Right atrium auricular region (tissue), 2 donors: ENCODE measurements around the gene WDFY3. TPM values are rescaled to one million over a fixed set of nuclear protein-coding genes. Genes with fewer than 3 reads are reported as not detected.

Experiments
- DNase-seq: peaks from one replicate; pipeline ENCODE4 v3.0.0-alpha.2; 2019; ENCODE audit warnings: low spot score
- H3K27ac ChIP-seq, 2 donors: fragments of 200-600 bp; sonication (generic); 1 replicate in 1 of 2; 2 replicates in 1 of 2; pipeline ENCODE4 v1.5.1; 2016 to 2019
- H3K27me3 ChIP-seq, 2 donors: fragments of 200-600 bp; sonication (generic); one replicate each; pipeline versions ENCODE4 v1.5.1 to v1.6.0; 2017 to 2019
- H3K36me3 ChIP-seq: fragments of 200-600 bp; sonication (generic); one replicate; pipeline ENCODE4 v1.5.1; 2016
- H3K4me1 ChIP-seq, 2 donors: fragments of 200-600 bp; sonication (generic); one replicate each; pipeline versions ENCODE4 v1.5.1 to v1.6.0; 2017 to 2019
- H3K4me3 ChIP-seq, 2 donors: fragments of 200-600 bp; sonication (generic); 1 replicate in 1 of 2; 2 replicates in 1 of 2; pipeline ENCODE4 v1.5.1; 2017 to 2019; ENCODE audit warnings: mild to moderate bottlenecking in 1 of 2, moderate library complexity in 1 of 2
- H3K9me3 ChIP-seq, 2 donors: fragments of 200-600 bp; sonication (generic); one replicate each; pipeline ENCODE4 v1.5.1; 2019
- total RNA-seq, 2 donors: library from RNA; depleted of rRNA; stranded (reverse); fragments of >200 nt; gene quantifications; one replicate each; pipeline ENCODE4 v1.1.0, GENCODE V29; 2016
- TF ChIP-seq, protein P1 (sequence below), 2 donors: fragments of 200-600 bp; sonication (generic); IDR thresholded peaks; one replicate each; pipeline ENCODE4 v1.5.1; 2019; ENCODE audit warnings: antibody characterized with exemption in 2 of 2

WDFY3 gene
- total RNA-seq, 2 donors from 2014 or later = 27.6 to 40.0 TPM

- H3K27ac ChIP-seq = no peak overlapping the region
- H3K27me3 ChIP-seq = no peaks in the 10 kb centered on the region
- TF ChIP-seq, protein P1, sequence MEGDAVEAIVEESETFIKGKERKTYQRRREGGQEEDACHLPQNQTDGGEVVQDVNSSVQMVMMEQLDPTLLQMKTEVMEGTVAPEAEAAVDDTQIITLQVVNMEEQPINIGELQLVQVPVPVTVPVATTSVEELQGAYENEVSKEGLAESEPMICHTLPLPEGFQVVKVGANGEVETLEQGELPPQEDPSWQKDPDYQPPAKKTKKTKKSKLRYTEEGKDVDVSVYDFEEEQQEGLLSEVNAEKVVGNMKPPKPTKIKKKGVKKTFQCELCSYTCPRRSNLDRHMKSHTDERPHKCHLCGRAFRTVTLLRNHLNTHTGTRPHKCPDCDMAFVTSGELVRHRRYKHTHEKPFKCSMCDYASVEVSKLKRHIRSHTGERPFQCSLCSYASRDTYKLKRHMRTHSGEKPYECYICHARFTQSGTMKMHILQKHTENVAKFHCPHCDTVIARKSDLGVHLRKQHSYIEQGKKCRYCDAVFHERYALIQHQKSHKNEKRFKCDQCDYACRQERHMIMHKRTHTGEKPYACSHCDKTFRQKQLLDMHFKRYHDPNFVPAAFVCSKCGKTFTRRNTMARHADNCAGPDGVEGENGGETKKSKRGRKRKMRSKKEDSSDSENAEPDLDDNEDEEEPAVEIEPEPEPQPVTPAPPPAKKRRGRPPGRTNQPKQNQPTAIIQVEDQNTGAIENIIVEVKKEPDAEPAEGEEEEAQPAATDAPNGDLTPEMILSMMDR (IDR thresholded peaks at IDR 0.05) = no peak
- H3K4me1 ChIP-seq = peaks cover 0 to 11% of the 10 kb centered on the region in 2 donors
- no peak for DNase-seq
- H3K36me3 ChIP-seq = no peaks in the 10 kb centered on the region
- no peaks in the 10 kb centered on the region for H3K9me3 ChIP-seq
- H3K4me3 ChIP-seq = no peak overlapping the region
Measured at GRCh38 chr4:84924434-84924833, 42.1 kb downstream of the WDFY3 start.

DNA sequence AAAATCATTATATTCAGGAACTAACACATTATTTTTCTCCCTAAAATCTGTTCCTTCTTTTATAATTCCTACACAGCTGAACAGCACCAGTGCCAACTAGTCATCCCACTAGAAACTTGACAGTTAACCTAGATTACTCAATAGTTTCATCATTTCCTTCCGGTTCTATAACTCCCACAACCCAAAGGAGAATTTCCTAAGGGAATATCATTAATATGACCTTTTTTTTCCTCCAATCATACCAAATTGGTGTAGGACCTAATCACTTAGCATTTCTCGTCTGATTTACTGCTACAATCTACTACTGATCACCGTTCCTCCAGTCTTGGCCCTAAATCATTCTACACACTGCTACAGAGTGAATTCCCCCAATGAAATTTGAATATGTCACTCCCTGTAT is 45.9 kb downstream of the WDFY3 start:
- Histone ChIP-seq H3K9me3 (no peaks in the 10 kb centered on the region), H3K4me1 (peaks cover 0 to 39% of the 10 kb centered on the region in 2 donors), H3K27ac (peak overlapping the region in 1 of 2 donors; percentile 7), H3K4me3 (no peak overlapping the region), H3K36me3 (no peaks in the 10 kb centered on the region), H3K27me3 (no peaks in the 10 kb centered on the region)
- TF ChIP-seq, protein P1 (IDR thresholded peaks at IDR 0.05) = no peak
- DNase-seq = no peak

- DNase-seq = no peak
- TF ChIP-seq, protein P1 (IDR thresholded peaks at IDR 0.05) = no peak
- no peaks in the 10 kb centered on the region for H3K9me3 ChIP-seq
- no peak overlapping the region for H3K27ac ChIP-seq
- peaks cover 0 to 51% of the 10 kb centered on the region in 2 donors for H3K4me1 ChIP-seq
- H3K4me3 ChIP-seq = no peak overlapping the region
- no peaks in the 10 kb centered on the region for H3K27me3 ChIP-seq
- H3K36me3 ChIP-seq = no peaks in the 10 kb centered on the region
Measured at GRCh38 chr4:84917869-84918600, 48.5 kb downstream of the WDFY3 start.

- H3K27ac ChIP-seq = no peak overlapping the region
- no peaks in the 10 kb centered on the region for H3K27me3 ChIP-seq
- peaks cover 0 to 51% of the 10 kb centered on the region in 2 donors for H3K4me1 ChIP-seq
- no peaks in the 10 kb centered on the region for H3K36me3 ChIP-seq
- TF ChIP-seq, protein P1 (IDR thresholded peaks at IDR 0.05) = no peak
- no peak for DNase-seq
- no peaks in the 10 kb centered on the region for H3K9me3 ChIP-seq
- no peak overlapping the region for H3K4me3 ChIP-seq
Measured at GRCh38 chr4:84917086-84917821, 49.2 kb downstream of the WDFY3 start.

DNA sequence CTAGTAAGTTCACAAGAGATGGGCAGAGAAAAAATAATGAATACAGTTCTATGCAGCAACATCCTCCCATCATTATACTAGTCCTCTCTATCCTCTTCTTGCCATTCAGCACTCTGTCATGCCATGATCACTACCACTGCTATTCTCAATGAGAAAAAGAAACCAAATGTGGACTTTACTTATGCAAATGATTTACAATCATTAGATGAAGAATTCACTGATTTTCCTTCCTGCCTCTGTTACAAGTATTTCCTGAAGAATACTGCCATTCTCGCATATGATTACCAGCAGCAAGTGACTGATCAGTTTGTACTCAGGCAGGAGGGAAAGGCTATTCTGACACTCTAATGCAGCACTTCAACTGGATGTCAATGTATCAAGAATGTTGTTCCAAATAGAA is 50.3 kb downstream of the WDFY3 start:
- Histone ChIP-seq H3K4me1 (peaks cover 0 to 51% of the 10 kb centered on the region in 2 donors), H3K4me3 (no peak overlapping the region), H3K36me3 (no peaks in the 10 kb centered on the region), H3K27ac (no peak overlapping the region), H3K27me3 (no peaks in the 10 kb centered on the region), H3K9me3 (no peaks in the 10 kb centered on the region)
- TF ChIP-seq, protein P1 (IDR thresholded peaks at IDR 0.05) = no peak
- DNase-seq = no peak
